Urinary bladder (tissue), 4 donors: ENCODE results near the gene RELL2. TPM values are rescaled to one million over a fixed set of nuclear protein-coding genes. Genes with fewer than 3 reads are reported as not detected.
A peak's percentile ranks its signal among the peaks of the same experiment; 100 is the strongest.

Source experiments
- DNase-seq: peaks from one replicate; pipeline ENCODE4 v3.0.0-alpha.2; 2015; ENCODE audit errors: extremely low spot score
- H3K27ac ChIP-seq: one replicate; pipeline ENCODE4 v1.5.1; 2013; ENCODE audit warnings: low read depth, mild to moderate bottlenecking, moderate library complexity
- H3K36me3 ChIP-seq: one replicate; pipeline ENCODE4 v1.6.1; 2013; ENCODE audit warnings: mild to moderate bottlenecking, moderate library complexity; ENCODE audit not compliant: insufficient read depth
- H3K4me1 ChIP-seq: one replicate; pipeline ENCODE4 v1.6.1; 2013; ENCODE audit warnings: mild to moderate bottlenecking, moderate library complexity; ENCODE audit not compliant: insufficient read depth
- H3K4me3 ChIP-seq: one replicate; pipeline ENCODE4 v1.5.1; 2013; ENCODE audit warnings: low read depth, low read length
- WGBS: extraction: QIAGEN DNeasy Blood & Tissue Kit; methylation state at CpG from one replicate; pipeline ENCODE4 v1.1.7; 2013; 5-methylcytosine and 5-hydroxymethylcytosine counted together
- polyA plus RNA-seq: library from polyadenylated mRNA; stranded (reverse); fragments of 200-250 nt; gene quantifications from one replicate; pipeline ENCODE4 v1.2.3, GENCODE V29; 2013
- total RNA-seq: library from RNA; depleted of rRNA; stranded (reverse); fragments of >200 nt; gene quantifications from one replicate; pipeline ENCODE4 v1.2.3, GENCODE V29; 2014
- donor health status: healthy with polysubstance abuse.
- donor health status: healthy.

RELL2 gene
- total and polyA plus RNA-seq, 2 donors: 0.53 to 3.0 TPM

DNA sequence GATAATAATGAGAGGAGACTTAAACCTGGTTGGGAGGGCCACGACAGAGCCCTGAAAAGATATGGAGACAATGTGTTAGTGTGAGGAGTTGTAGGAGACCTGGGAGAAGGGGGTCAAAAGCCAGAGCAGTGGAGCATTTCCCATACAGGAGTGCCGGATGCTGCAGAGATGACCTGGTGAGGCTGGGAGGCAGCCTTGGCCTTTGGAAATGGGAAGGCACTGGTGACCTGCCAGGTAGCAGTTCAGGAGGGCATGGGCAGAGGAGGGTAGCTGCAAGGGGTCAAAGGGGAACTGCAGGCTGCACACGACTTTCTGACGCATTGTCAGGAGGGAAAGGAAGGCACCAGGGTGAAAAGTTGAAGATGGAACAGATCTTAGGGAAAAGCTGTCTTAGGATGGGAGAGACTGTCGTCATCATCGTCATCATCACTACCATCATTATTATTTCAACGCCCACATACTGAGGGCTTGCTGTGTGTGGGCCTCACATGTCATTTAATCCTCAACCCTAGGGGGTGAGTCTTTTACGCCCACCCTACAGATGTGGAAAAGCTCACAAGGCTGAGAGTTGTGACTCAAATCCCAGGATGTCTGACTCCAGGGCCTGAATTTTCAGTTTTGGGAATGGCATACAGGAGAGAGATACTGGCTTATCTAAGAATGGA lies 31.9 kb downstream of the RELL2 start:
- Histone ChIP-seq H3K4me3 (no peak overlapping the region), H3K36me3 (no peaks in the 10 kb centered on the region), H3K27ac (no peak overlapping the region), H3K4me1 (no peaks in the 10 kb centered on the region)
- no peak for DNase-seq
- 84% methylated on average over 8 of the region's 8 CpGs for WGBS

DNA sequence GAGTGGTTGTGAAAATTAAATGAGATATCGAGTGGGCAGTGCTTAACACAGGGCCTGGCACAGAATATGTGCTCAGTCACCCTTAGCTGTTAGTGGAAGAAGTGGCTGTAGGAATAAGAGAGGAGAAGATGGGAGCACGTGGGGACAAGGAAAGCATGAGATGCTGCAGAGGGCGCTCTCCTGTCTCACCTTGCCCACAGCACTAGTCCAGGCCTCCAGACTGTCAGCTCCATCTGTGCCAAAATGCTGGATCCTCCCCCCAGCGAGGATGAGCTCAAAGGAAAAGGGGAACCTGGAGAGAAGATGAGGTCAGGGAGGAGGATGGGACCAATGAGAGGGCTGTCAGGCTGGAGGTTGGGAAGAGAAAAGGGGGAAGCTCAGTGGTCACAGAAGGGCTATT lies 32.7 kb downstream of the RELL2 start:
- H3K36me3 ChIP-seq: no peaks in the 10 kb centered on the region
- 83% methylated on average over 4 of the region's 4 CpGs for WGBS
- no peak for DNase-seq
- H3K4me3 ChIP-seq: no peak overlapping the region
- H3K27ac ChIP-seq: no peak overlapping the region
- H3K4me1 ChIP-seq: no peaks in the 10 kb centered on the region

GRCh38 chr5:141672071-141672840 lies 35.5 kb downstream of the RELL2 start:
- H3K36me3 ChIP-seq: no peaks in the 10 kb centered on the region
- no peak for DNase-seq
- H3K4me3 ChIP-seq: no peak overlapping the region
- no peak overlapping the region for H3K27ac ChIP-seq
- WGBS: 93% methylated on average over 23 of the region's 23 CpGs
- no peaks in the 10 kb centered on the region for H3K4me1 ChIP-seq

DNA sequence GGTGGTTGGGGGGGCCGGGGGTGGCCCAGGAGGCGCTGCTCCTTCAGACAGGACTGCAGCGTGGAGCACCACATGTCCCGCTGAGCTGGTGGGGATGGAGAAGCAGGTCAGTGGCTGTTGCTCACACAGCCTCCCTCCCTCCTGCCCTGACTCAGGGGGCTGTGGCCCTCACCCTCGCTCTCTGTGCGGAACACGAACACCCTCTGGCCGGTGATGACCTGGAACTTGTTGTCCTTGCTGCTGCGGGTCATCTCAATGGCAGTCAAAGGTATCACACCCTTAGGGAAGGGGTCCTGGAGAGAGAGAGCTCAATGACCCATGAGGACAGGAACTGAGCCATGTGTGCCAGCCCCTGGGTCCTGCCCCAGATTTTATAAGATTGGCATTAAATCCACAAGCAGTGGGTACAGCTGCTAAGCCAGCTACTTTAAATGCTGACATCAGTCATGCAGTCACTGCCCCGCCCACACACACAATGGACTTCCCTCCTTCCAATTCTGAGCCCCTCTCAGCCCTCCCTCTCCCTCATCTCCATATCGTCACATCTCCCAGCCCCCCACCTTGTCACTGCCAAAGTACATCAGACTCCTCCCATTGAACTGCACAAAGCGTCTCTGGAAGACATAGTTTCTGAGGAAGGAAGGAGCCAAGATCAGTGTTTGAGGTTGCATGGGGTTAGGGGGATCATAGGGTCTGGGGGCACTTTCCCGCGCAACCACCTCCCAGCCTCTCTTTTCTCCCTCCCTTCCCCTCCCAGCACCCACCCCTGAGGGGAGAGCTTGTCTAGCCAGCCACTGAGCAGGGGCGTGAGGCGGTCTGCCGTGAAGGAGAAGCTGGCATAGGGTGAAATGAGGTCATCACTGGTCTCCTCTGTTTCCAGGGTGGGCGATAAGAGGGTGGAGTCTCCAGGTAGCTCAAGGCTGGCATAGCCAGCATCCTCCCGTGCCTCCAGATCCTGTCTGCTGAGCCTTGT lies 36.3 kb downstream of the RELL2 start:
- DNase-seq: no peak
- H3K36me3 ChIP-seq: no peaks in the 10 kb centered on the region

DNA sequence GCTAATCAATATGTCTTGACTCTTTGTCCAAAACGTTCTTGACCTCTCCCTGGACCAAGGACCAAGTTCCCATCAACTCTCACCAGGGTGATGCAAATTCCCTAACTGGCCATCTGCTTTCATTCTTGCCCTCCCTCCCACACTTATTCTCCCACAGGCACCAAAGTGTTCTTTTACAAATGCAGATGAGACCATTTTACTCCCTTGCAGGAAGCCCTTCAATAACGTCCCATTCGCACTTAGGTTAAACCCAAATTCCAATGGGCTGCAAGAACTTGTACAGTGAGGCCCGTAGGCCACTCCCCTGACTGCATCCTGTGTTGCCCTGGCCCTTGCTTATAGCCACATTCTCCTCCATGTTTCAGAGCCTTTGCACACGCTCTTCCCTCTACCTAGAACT lies 38.0 kb downstream of the RELL2 start:
- no peaks in the 10 kb centered on the region for H3K36me3 ChIP-seq
- DNase-seq: no peak
- no peaks in the 10 kb centered on the region for H3K4me1 ChIP-seq
- H3K27ac ChIP-seq: no peak overlapping the region
- WGBS: 67% methylated on average over 5 of the region's 5 CpGs
- H3K4me3 ChIP-seq: no peak overlapping the region

More for the DNA sequence above, 36.3 kb downstream of the RELL2 start:
- H3K4me1 ChIP-seq: no peaks in the 10 kb centered on the region
- no peak overlapping the region for H3K4me3 ChIP-seq
- WGBS: 78% methylated on average over 19 of the region's 19 CpGs
- H3K27ac ChIP-seq: no peak overlapping the region

DNA sequence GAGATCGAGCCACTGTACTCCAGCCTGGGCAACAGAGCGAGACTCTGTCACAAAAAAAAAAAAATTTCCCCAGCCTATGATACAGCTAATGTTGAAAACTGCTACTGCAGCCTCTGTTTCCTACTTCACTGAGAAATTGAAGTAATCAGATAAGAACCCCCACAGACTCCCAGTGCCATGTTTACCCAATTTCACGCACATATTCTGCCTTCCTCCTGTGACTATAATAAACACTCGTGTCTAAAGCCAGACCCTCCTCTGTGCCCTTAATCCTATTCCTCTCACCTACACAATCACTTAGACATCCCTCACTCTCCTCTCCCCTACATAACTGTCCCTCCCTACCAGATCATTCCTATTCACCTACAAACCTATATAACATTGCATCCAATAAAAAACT lies 38.9 kb downstream of the RELL2 start:
- Histone ChIP-seq H3K4me3 (no peak overlapping the region), H3K27ac (no peak overlapping the region), H3K4me1 (no peaks in the 10 kb centered on the region), H3K36me3 (no peaks in the 10 kb centered on the region)
- WGBS: 86% methylated on average over 4 of the region's 4 CpGs
- no peak for DNase-seq

DNA sequence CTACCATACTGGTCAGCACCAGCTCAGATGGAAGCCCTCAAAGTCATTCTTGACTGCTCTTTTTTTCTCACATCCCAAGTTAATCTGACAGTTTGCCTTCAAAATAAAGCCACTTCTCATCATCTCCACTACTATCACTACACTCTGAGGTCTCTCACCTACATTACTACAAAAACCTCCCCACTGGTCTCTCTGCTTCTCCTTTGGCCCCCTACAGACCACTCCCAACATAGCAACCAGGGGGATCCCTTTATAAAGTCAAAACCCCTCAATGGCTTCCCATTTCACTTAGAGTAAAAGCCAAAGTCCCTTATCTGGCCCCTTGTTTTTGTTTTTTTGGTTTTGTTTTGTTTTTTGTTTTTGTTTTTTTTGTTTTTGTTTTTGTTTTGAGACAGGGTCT lies 40.6 kb downstream of the RELL2 start:
- Histone ChIP-seq H3K4me3 (no peak overlapping the region), H3K4me1 (no peaks in the 10 kb centered on the region), H3K27ac (no peak overlapping the region), H3K36me3 (no peaks in the 10 kb centered on the region)
- DNase-seq: no peak

GRCh38 chr5:141680178-141680577 lies 43.4 kb downstream of the RELL2 start:
- WGBS: 89% methylated on average over 16 of the region's 16 CpGs
- no peak for DNase-seq
- Histone ChIP-seq H3K4me3 (no peak overlapping the region), H3K36me3 (no peaks in the 10 kb centered on the region), H3K27ac (no peak overlapping the region), H3K4me1 (no peaks in the 10 kb centered on the region)

- no peak overlapping the region for H3K4me3 ChIP-seq
- WGBS: 73% methylated on average over 6 of the region's 6 CpGs
- no peaks in the 10 kb centered on the region for H3K36me3 ChIP-seq
- DNase-seq: no peak
- H3K4me1 ChIP-seq: no peaks in the 10 kb centered on the region
- H3K27ac ChIP-seq: peak overlapping the region; percentile 84
Measured at GRCh38 chr5:141680751-141681201, 44.0 kb downstream of the RELL2 start.

GRCh38 chr5:141681295-141681694 lies 44.5 kb downstream of the RELL2 start:
- WGBS: 75% methylated on average over 2 of the region's 2 CpGs

GRCh38 chr5:141681695-141682641 lies 45.2 kb downstream of the RELL2 start, which contains the start of gene ARAP3:
TSS of gene ARAP3 (minus strand) at chr5:141682230. CDS start at chr5:141680486, 1,744 bp downstream.
- H3K27ac ChIP-seq: peak within 1 kb of the TSS; percentile 84
- 3% methylated on average over 76 of the region's 77 CpGs for WGBS

More at GRCh38 chr5:141681295-141681694, 44.5 kb downstream of the RELL2 start:
- Histone ChIP-seq H3K27ac (peak overlapping the region; percentile 84), H3K36me3 (no peaks in the 10 kb centered on the region), H3K4me3 (peak overlapping the region; percentile 43), H3K4me1 (no peaks in the 10 kb centered on the region)
- DNase-seq: no peak

GRCh38 chr5:141683596-141684141 lies 46.9 kb downstream of the RELL2 start:
- no peak for DNase-seq

More at GRCh38 chr5:141681695-141682641, 45.2 kb downstream of the RELL2 start, which contains the start of gene ARAP3:
- H3K4me3 ChIP-seq: peak within 1 kb of the TSS; percentile 43
- no peaks in the 10 kb centered on the region for H3K4me1 ChIP-seq
- H3K36me3 ChIP-seq: no peaks in the 10 kb centered on the region
- no peak for DNase-seq

More at GRCh38 chr5:141683596-141684141, 46.9 kb downstream of the RELL2 start:
- Histone ChIP-seq H3K36me3 (no peaks in the 10 kb centered on the region), H3K27ac (no peak overlapping the region), H3K4me1 (no peaks in the 10 kb centered on the region), H3K4me3 (no peak overlapping the region)
